ENCODE measurements around the gene AVPR2. TPM values are rescaled to one million over a fixed set of nuclear protein-coding genes. Genes with fewer than 3 reads are reported as not detected.

AVPR2 gene
- total RNA-seq, 1 donor from 2014 or later: 4.8 TPM

- Histone ChIP-seq H3K9me3 (no peaks in the 10 kb centered on the region), H3K4me3 (no peak overlapping the region), H3K27ac (no peak overlapping the region), H3K27me3 (peaks cover 16% of the 10 kb centered on the region), H3K4me1 (no peaks in the 10 kb centered on the region), H3K36me3 (no peaks in the 10 kb centered on the region)
- no peak for TF ChIP-seq CTCF (IDR thresholded peaks at IDR 0.05)
- intact Hi-C loops (cut with DNase I): no loop called here
- no peak for DNase-seq (ENCODE audit: low spot score in 2 of 2)
These were observed 16.1 kb upstream of the AVPR2 start for GRCh38 chrX:153888344-153888743.

- Histone ChIP-seq H3K36me3 (no peaks in the 10 kb centered on the region), H3K27me3 (peaks cover 16% of the 10 kb centered on the region), H3K4me3 (no peak overlapping the region), H3K9me3 (no peaks in the 10 kb centered on the region), H3K27ac (no peak overlapping the region), H3K4me1 (no peaks in the 10 kb centered on the region)
- no peak for TF ChIP-seq CTCF (IDR thresholded peaks at IDR 0.05)
- no peak for DNase-seq (ENCODE audit: low spot score in 2 of 2)
- intact Hi-C loops (cut with DNase I): no loop called here
These were observed 15.3 kb upstream of the AVPR2 start for GRCh38 chrX:153889123-153889522.

- Histone ChIP-seq H3K27ac (no peak overlapping the region), H3K4me3 (no peak overlapping the region), H3K4me1 (no peaks in the 10 kb centered on the region), H3K36me3 (no peaks in the 10 kb centered on the region), H3K9me3 (no peaks in the 10 kb centered on the region), H3K27me3 (peaks cover under 1% of the 10 kb centered on the region)
- no peak for DNase-seq (ENCODE audit: low spot score in 2 of 2)
- intact Hi-C loops (cut with DNase I): no loop called here
- no peak for TF ChIP-seq CTCF (IDR thresholded peaks at IDR 0.05)
These were observed 6.6 kb upstream of the AVPR2 start for GRCh38 chrX:153897899-153898298.

- peak in 1 of 2 donors; percentile 76 for DNase-seq (ENCODE audit: low spot score in 2 of 2)
- Histone ChIP-seq H3K9me3 (no peaks in the 10 kb centered on the region), H3K27ac (no peak overlapping the region), H3K4me3 (no peak overlapping the region), H3K36me3 (no peaks in the 10 kb centered on the region), H3K4me1 (no peaks in the 10 kb centered on the region), H3K27me3 (no peaks in the 10 kb centered on the region)
- TF ChIP-seq CTCF (IDR thresholded peaks at IDR 0.05): no peak
- intact Hi-C loops (cut with DNase I): no loop called here
These were observed 3.4 kb upstream of the AVPR2 start for GRCh38 chrX:153900831-153901752.

- Histone ChIP-seq H3K4me3 (no peak overlapping the region), H3K9me3 (no peaks in the 10 kb centered on the region), H3K27me3 (no peaks in the 10 kb centered on the region), H3K36me3 (no peaks in the 10 kb centered on the region), H3K4me1 (no peaks in the 10 kb centered on the region), H3K27ac (no peak overlapping the region)
- no peak for TF ChIP-seq CTCF (IDR thresholded peaks at IDR 0.05)
- intact Hi-C loops (cut with DNase I): no loop called here
- no peak for DNase-seq (ENCODE audit: low spot score in 2 of 2)
These were observed 2.7 kb upstream of the AVPR2 start for GRCh38 chrX:153901753-153902140.
